GM21447 (cell line): ENCODE measurements around the gene TRMT112.

ENCODE experiments used
- ATAC-seq: cut with Tn5 transposase; IDR thresholded peaks from one replicate; pipeline ENCODE4 v1.9.1; 2021; ENCODE audit not compliant: unreplicated experiment

TRMT112 gene

GRCh38 chr11:64351136-64351631 is 33.8 kb upstream of the TRMT112 start:
- no peak for ATAC-seq

- no peak for ATAC-seq
These were observed 32.0 kb upstream of the TRMT112 start for GRCh38 chr11:64349404-64349803.

GRCh38 chr11:64349025-64349387 is 31.6 kb upstream of the TRMT112 start:
- ATAC-seq, result no peak

- no peak for ATAC-seq
These were observed 31.1 kb upstream of the TRMT112 start for GRCh38 chr11:64348383-64349024.

GRCh38 chr11:64347193-64347867 is 30.0 kb upstream of the TRMT112 start:
- no peak for ATAC-seq

- no peak for ATAC-seq
These were observed 27.4 kb upstream of the TRMT112 start for GRCh38 chr11:64344787-64345186.

GRCh38 chr11:64343767-64344559 is 26.6 kb upstream of the TRMT112 start:
- ATAC-seq, result no peak

- no peak for ATAC-seq
These were observed 25.7 kb upstream of the TRMT112 start for GRCh38 chr11:64342869-64343745.

GRCh38 chr11:64341851-64342791 is 24.8 kb upstream of the TRMT112 start:
- ATAC-seq, result peak; percentile 34

- no peak for ATAC-seq
These were observed 24.1 kb upstream of the TRMT112 start for GRCh38 chr11:64341429-64341828.

- peak; percentile 42 for ATAC-seq
These were observed 23.4 kb upstream of the TRMT112 start for GRCh38 chr11:64340671-64341335.

- ATAC-seq, result peak; percentile 50
These were observed 22.5 kb upstream of the TRMT112 start, which contains the start of gene CCDC88B for GRCh38 chr11:64339754-64340408. Gene CCDC88B, plus strand, starts transcription at chr11:64340204. Its CDS starts 63 bp downstream, at chr11:64340267.

GRCh38 chr11:64339286-64339685 is 21.9 kb upstream of the TRMT112 start:
- no peak for ATAC-seq

- ATAC-seq, result no peak
These were observed 21.4 kb upstream of the TRMT112 start for GRCh38 chr11:64338716-64339115.

GRCh38 chr11:64337538-64338249 is 20.3 kb upstream of the TRMT112 start:
- no peak for ATAC-seq

GRCh38 chr11:64334764-64335735 is 17.7 kb upstream of the TRMT112 start:
- peak; percentile 85 for ATAC-seq

GRCh38 chr11:64333556-64333955 is 16.2 kb upstream of the TRMT112 start:
- ATAC-seq, result no peak
